Measurements from ENCODE around the gene POU2F1. TPM values are rescaled to one million over a fixed set of nuclear protein-coding genes. Genes with fewer than 3 reads are reported as not detected.
A peak's percentile ranks its signal among the peaks of the same experiment; 100 is the strongest.

POU2F1 gene
- total RNA-seq, 2 donors from 2014 or later, result 22.9 to 40.2 TPM

- Mint-ChIP-seq H3K4me3 (peak overlapping the region; percentile 40), H3K27me3 (no peaks in the 10 kb centered on the region), H3K9me3 (no peaks in the 10 kb centered on the region), H3K4me1 (ENCODE audit: low read depth in 2 of 2) (peaks cover 76 to 78% of the 10 kb centered on the region in 2 donors), H3K36me3 (peaks cover 30% of the 10 kb centered on the region), H3K27ac (peak overlapping the region; percentile 79 to 98)
- no peak for DNase-seq (ENCODE audit: low spot score)
- ATAC-seq, result no peak
These were observed 219.7 kb downstream of the POU2F1 start for GRCh38 chr1:167440345-167440744.

GRCh38 chr1:167440776-167441175, 220.1 kb downstream of the POU2F1 start:
- DNase-seq (ENCODE audit: low spot score) (no peak), ATAC-seq (no peak)
- Mint-ChIP-seq H3K4me1 (ENCODE audit: low read depth in 2 of 2) (peaks cover 76 to 78% of the 10 kb centered on the region in 2 donors), H3K9me3 (no peaks in the 10 kb centered on the region), H3K27ac (peak overlapping the region; percentile 79 to 98), H3K4me3 (no peak overlapping the region), H3K36me3 (peaks cover 26% of the 10 kb centered on the region), H3K27me3 (no peaks in the 10 kb centered on the region)

- Mint-ChIP-seq H3K27ac (peak overlapping the region; percentile 82 to 85), H3K4me3 (peak overlapping the region; percentile 11), H3K27me3 (no peaks in the 10 kb centered on the region), H3K9me3 (no peaks in the 10 kb centered on the region), H3K36me3 (peaks cover 21% of the 10 kb centered on the region), H3K4me1 (ENCODE audit: low read depth in 2 of 2) (peaks cover 76 to 78% of the 10 kb centered on the region in 2 donors)
- no peak for ATAC-seq
- no peak for DNase-seq (ENCODE audit: low spot score)
These were observed 220.5 kb downstream of the POU2F1 start for GRCh38 chr1:167441222-167441621.

- Mint-ChIP-seq H3K4me1 (ENCODE audit: low read depth in 2 of 2) (peaks cover 75 to 78% of the 10 kb centered on the region in 2 donors), H3K4me3 (peak overlapping the region; percentile 8), H3K27me3 (no peaks in the 10 kb centered on the region), H3K9me3 (no peaks in the 10 kb centered on the region), H3K27ac (peak overlapping the region; percentile 82 to 85), H3K36me3 (peaks cover 10% of the 10 kb centered on the region)
- peak; percentile 82 to 84 for ATAC-seq
- peak; percentile 89 for DNase-seq (ENCODE audit: low spot score)
These were observed 221.6 kb downstream of the POU2F1 start for GRCh38 chr1:167442142-167442848.

- DNase-seq (ENCODE audit: low spot score), result no peak
- peaks cover 78 to 79% of the 10 kb centered on the region in 2 donors for H3K4me1 Mint-ChIP-seq (ENCODE audit: low read depth in 2 of 2)
- H3K4me3 Mint-ChIP-seq, result no peak overlapping the region
- H3K27me3 Mint-ChIP-seq, result no peaks in the 10 kb centered on the region
- H3K27ac Mint-ChIP-seq, result peak overlapping the region; percentile 82 to 85
- no peak for ATAC-seq
- H3K9me3 Mint-ChIP-seq, result no peaks in the 10 kb centered on the region
- peaks cover 8% of the 10 kb centered on the region for H3K36me3 Mint-ChIP-seq
These were observed 222.3 kb downstream of the POU2F1 start for GRCh38 chr1:167442854-167443565.

- no peak overlapping the region for H3K4me3 Mint-ChIP-seq
- no peaks in the 10 kb centered on the region for H3K9me3 Mint-ChIP-seq
- ATAC-seq, result no peak
- H3K4me1 Mint-ChIP-seq (ENCODE audit: low read depth in 2 of 2), result peaks cover 78 to 81% of the 10 kb centered on the region in 2 donors
- peaks cover 4% of the 10 kb centered on the region for H3K36me3 Mint-ChIP-seq
- DNase-seq (ENCODE audit: low spot score), result no peak
- peak overlapping the region; percentile 82 to 85 for H3K27ac Mint-ChIP-seq
- H3K27me3 Mint-ChIP-seq, result no peaks in the 10 kb centered on the region
These were observed 223.1 kb downstream of the POU2F1 start for GRCh38 chr1:167443757-167444156.

- no peaks in the 10 kb centered on the region for H3K9me3 Mint-ChIP-seq
- H3K4me1 Mint-ChIP-seq (ENCODE audit: low read depth in 2 of 2), result peaks cover 74 to 85% of the 10 kb centered on the region in 2 donors
- peaks cover 4% of the 10 kb centered on the region for H3K36me3 Mint-ChIP-seq
- H3K4me3 Mint-ChIP-seq, result peak overlapping the region; percentile 82
- peak overlapping the region; percentile 82 to 85 for H3K27ac Mint-ChIP-seq
- DNase-seq (ENCODE audit: low spot score) (no peak), ATAC-seq (peak in 1 of 2 donors; percentile 61)
- no peaks in the 10 kb centered on the region for H3K27me3 Mint-ChIP-seq
These were observed 226.3 kb downstream of the POU2F1 start for GRCh38 chr1:167446966-167447365.

- Mint-ChIP-seq H3K27me3 (no peaks in the 10 kb centered on the region), H3K4me3 (peak overlapping the region; percentile 82), H3K27ac (peak overlapping the region; percentile 82 to 85), H3K4me1 (ENCODE audit: low read depth in 2 of 2) (peaks cover 74 to 85% of the 10 kb centered on the region in 2 donors), H3K9me3 (no peaks in the 10 kb centered on the region), H3K36me3 (peaks cover 4% of the 10 kb centered on the region)
- ATAC-seq, result peak; percentile 82 to 83
- DNase-seq (ENCODE audit: low spot score), result peak; percentile 85
These were observed 226.9 kb downstream of the POU2F1 start for GRCh38 chr1:167447521-167448136.

- Mint-ChIP-seq H3K4me3 (peak overlapping the region; percentile 80), H3K27ac (peak overlapping the region; percentile 84 to 85), H3K4me1 (ENCODE audit: low read depth in 2 of 2) (peaks cover 62 to 70% of the 10 kb centered on the region in 2 donors), H3K9me3 (no peaks in the 10 kb centered on the region), H3K36me3 (no peaks in the 10 kb centered on the region), H3K27me3 (no peaks in the 10 kb centered on the region)
- peak; percentile 78 for DNase-seq (ENCODE audit: low spot score)
- peak; percentile 30 to 39 for ATAC-seq
These were observed 230.2 kb downstream of the POU2F1 start for GRCh38 chr1:167450843-167451242.

GRCh38 chr1:167452483-167452882, 231.8 kb downstream of the POU2F1 start:
- no peaks in the 10 kb centered on the region for H3K9me3 Mint-ChIP-seq
- H3K4me3 Mint-ChIP-seq, result peak overlapping the region; percentile 80
- H3K27me3 Mint-ChIP-seq, result no peaks in the 10 kb centered on the region
- no peaks in the 10 kb centered on the region for H3K36me3 Mint-ChIP-seq
- peaks cover 64 to 67% of the 10 kb centered on the region in 2 donors for H3K4me1 Mint-ChIP-seq (ENCODE audit: low read depth in 2 of 2)
- ATAC-seq (no peak), DNase-seq (ENCODE audit: low spot score) (peak; percentile 55)
- H3K27ac Mint-ChIP-seq, result peak overlapping the region; percentile 84 to 85

- Mint-ChIP-seq H3K36me3 (no peaks in the 10 kb centered on the region), H3K4me3 (peak overlapping the region; percentile 58), H3K27me3 (no peaks in the 10 kb centered on the region), H3K27ac (peak overlapping the region; percentile 84 to 85), H3K9me3 (no peaks in the 10 kb centered on the region), H3K4me1 (ENCODE audit: low read depth in 2 of 2) (peaks cover 62 to 64% of the 10 kb centered on the region in 2 donors)
- ATAC-seq (no peak), DNase-seq (ENCODE audit: low spot score) (no peak)
These were observed 232.4 kb downstream of the POU2F1 start for GRCh38 chr1:167453123-167453522.

- DNase-seq (ENCODE audit: low spot score), result no peak
- Mint-ChIP-seq H3K4me3 (peak overlapping the region; percentile 94), H3K27ac (peak overlapping the region; percentile 87 to 99), H3K9me3 (no peaks in the 10 kb centered on the region), H3K27me3 (no peaks in the 10 kb centered on the region), H3K36me3 (no peaks in the 10 kb centered on the region), H3K4me1 (ENCODE audit: low read depth in 2 of 2) (peaks cover 54 to 55% of the 10 kb centered on the region in 2 donors)
- no peak for ATAC-seq
These were observed 233.7 kb downstream of the POU2F1 start for GRCh38 chr1:167454304-167454893.

- peak; percentile 91 for DNase-seq (ENCODE audit: low spot score)
- peak; percentile 81 to 83 for ATAC-seq
- Mint-ChIP-seq H3K36me3 (no peaks in the 10 kb centered on the region), H3K27ac (peak overlapping the region; percentile 98 to 99), H3K4me1 (ENCODE audit: low read depth in 2 of 2) (peaks cover 51 to 55% of the 10 kb centered on the region in 2 donors), H3K27me3 (no peaks in the 10 kb centered on the region), H3K9me3 (no peaks in the 10 kb centered on the region), H3K4me3 (peak overlapping the region; percentile 94)
These were observed 234.5 kb downstream of the POU2F1 start for GRCh38 chr1:167454894-167455785.
